ENCODE results near the gene ZBTB7C.

ZBTB7C gene

GRCh38 chr18:48170651-48171050 is 238.5 kb downstream of the ZBTB7C start:
- no peak for ATAC-seq (replicated peaks)
- peaks cover 7 to 10% of the 10 kb centered on the region in 2 donors for H3K27me3 Mint-ChIP-seq
- no peak for DNase-seq
- peak overlapping the region; percentile 38 for H3K27ac Mint-ChIP-seq
- no peaks in the 10 kb centered on the region for H3K9me3 Mint-ChIP-seq
- H3K4me1 Mint-ChIP-seq: peaks cover 4 to 7% of the 10 kb centered on the region in 2 donors
- H3K4me3 Mint-ChIP-seq: no peak overlapping the region
- H3K36me3 Mint-ChIP-seq: no peaks in the 10 kb centered on the region

GRCh38 chr18:48168861-48169260 is 240.3 kb downstream of the ZBTB7C start:
- ATAC-seq (replicated peaks) (no peak), DNase-seq (no peak)
- Mint-ChIP-seq H3K4me3 (no peak overlapping the region), H3K27ac (no peak overlapping the region), H3K4me1 (peaks cover 6 to 13% of the 10 kb centered on the region in 2 donors), H3K36me3 (no peaks in the 10 kb centered on the region), H3K9me3 (no peaks in the 10 kb centered on the region), H3K27me3 (peaks cover 10 to 15% of the 10 kb centered on the region in 2 donors)

GRCh38 chr18:48167897-48168253 is 241.3 kb downstream of the ZBTB7C start:
- no peak overlapping the region for H3K4me3 Mint-ChIP-seq
- H3K27ac Mint-ChIP-seq: no peak overlapping the region
- DNase-seq (no peak), ATAC-seq (replicated peaks) (no peak)
- no peaks in the 10 kb centered on the region for H3K36me3 Mint-ChIP-seq
- H3K4me1 Mint-ChIP-seq: peaks cover 6 to 13% of the 10 kb centered on the region in 2 donors
- no peaks in the 10 kb centered on the region for H3K9me3 Mint-ChIP-seq
- H3K27me3 Mint-ChIP-seq: peaks cover 14 to 19% of the 10 kb centered on the region in 2 donors

GRCh38 chr18:48166336-48166875 is 242.8 kb downstream of the ZBTB7C start:
- no peaks in the 10 kb centered on the region for H3K36me3 Mint-ChIP-seq
- peaks cover 24 to 29% of the 10 kb centered on the region in 2 donors for H3K27me3 Mint-ChIP-seq
- H3K9me3 Mint-ChIP-seq: no peaks in the 10 kb centered on the region
- no peak for DNase-seq
- no peak for ATAC-seq (replicated peaks)
- no peak overlapping the region for H3K27ac Mint-ChIP-seq
- H3K4me3 Mint-ChIP-seq: no peak overlapping the region
- H3K4me1 Mint-ChIP-seq: peaks cover 7 to 13% of the 10 kb centered on the region in 2 donors

- DNase-seq: no peak
- Mint-ChIP-seq H3K4me3 (no peak overlapping the region), H3K27ac (no peak overlapping the region), H3K27me3 (peaks cover 31 to 35% of the 10 kb centered on the region in 2 donors), H3K4me1 (peaks cover 11 to 13% of the 10 kb centered on the region in 2 donors), H3K36me3 (no peaks in the 10 kb centered on the region), H3K9me3 (no peaks in the 10 kb centered on the region)
- no peak for ATAC-seq (replicated peaks)
Observed at GRCh38 chr18:48165111-48165866, 243.9 kb downstream of the ZBTB7C start.

- Mint-ChIP-seq H3K27ac (no peak overlapping the region), H3K9me3 (no peaks in the 10 kb centered on the region), H3K27me3 (peaks cover 31 to 41% of the 10 kb centered on the region in 2 donors), H3K4me3 (no peak overlapping the region), H3K36me3 (no peaks in the 10 kb centered on the region), H3K4me1 (peaks cover 11 to 13% of the 10 kb centered on the region in 2 donors)
- no peak for ATAC-seq (replicated peaks)
- no peak for DNase-seq
Observed at GRCh38 chr18:48164701-48165100, 244.5 kb downstream of the ZBTB7C start.

GRCh38 chr18:48164116-48164515 is 245.1 kb downstream of the ZBTB7C start:
- no peak overlapping the region for H3K4me3 Mint-ChIP-seq
- DNase-seq (no peak), ATAC-seq (replicated peaks) (no peak)

GRCh38 chr18:48163738-48164115 is 245.5 kb downstream of the ZBTB7C start:
- H3K9me3 Mint-ChIP-seq: no peaks in the 10 kb centered on the region
- H3K4me3 Mint-ChIP-seq: no peak overlapping the region
- no peak for ATAC-seq (replicated peaks)
- peaks cover 31 to 48% of the 10 kb centered on the region in 2 donors for H3K27me3 Mint-ChIP-seq
- DNase-seq: no peak
- peaks cover 11 to 13% of the 10 kb centered on the region in 2 donors for H3K4me1 Mint-ChIP-seq
- no peak overlapping the region for H3K27ac Mint-ChIP-seq
- H3K36me3 Mint-ChIP-seq: no peaks in the 10 kb centered on the region

More at GRCh38 chr18:48164116-48164515, 245.1 kb downstream of the ZBTB7C start:
- Mint-ChIP-seq H3K9me3 (no peaks in the 10 kb centered on the region), H3K27me3 (peaks cover 31 to 47% of the 10 kb centered on the region in 2 donors), H3K27ac (no peak overlapping the region), H3K4me1 (peaks cover 11 to 13% of the 10 kb centered on the region in 2 donors), H3K36me3 (no peaks in the 10 kb centered on the region)

- peaks cover 11 to 13% of the 10 kb centered on the region in 2 donors for H3K4me1 Mint-ChIP-seq
- H3K27ac Mint-ChIP-seq: no peak overlapping the region
- no peaks in the 10 kb centered on the region for H3K36me3 Mint-ChIP-seq
- DNase-seq (no peak), ATAC-seq (replicated peaks) (no peak)
- no peaks in the 10 kb centered on the region for H3K9me3 Mint-ChIP-seq
- peaks cover 37 to 54% of the 10 kb centered on the region in 2 donors for H3K27me3 Mint-ChIP-seq
- H3K4me3 Mint-ChIP-seq: no peak overlapping the region
Observed at GRCh38 chr18:48162956-48163737, 246.0 kb downstream of the ZBTB7C start.

- Mint-ChIP-seq H3K36me3 (no peaks in the 10 kb centered on the region), H3K27me3 (peaks cover 43 to 58% of the 10 kb centered on the region in 2 donors), H3K4me3 (peak overlapping the region; percentile 73 to 76), H3K9me3 (no peaks in the 10 kb centered on the region), H3K4me1 (peaks cover 9% of the 10 kb centered on the region in 2 donors), H3K27ac (no peak overlapping the region)
- no peak for DNase-seq
- peak; percentile 61 to 66 for ATAC-seq (replicated peaks)
Observed at GRCh38 chr18:48161911-48162698, 247.1 kb downstream of the ZBTB7C start.

- peak; percentile 92 to 95 for ATAC-seq (replicated peaks)
- Mint-ChIP-seq H3K4me3 (peak overlapping the region; percentile 67 to 76), H3K4me1 (peaks cover 7% of the 10 kb centered on the region in 2 donors), H3K27me3 (peaks cover 50 to 61% of the 10 kb centered on the region in 2 donors), H3K36me3 (no peaks in the 10 kb centered on the region), H3K9me3 (no peaks in the 10 kb centered on the region), H3K27ac (no peak overlapping the region)
- DNase-seq: peak; percentile 8
Observed at GRCh38 chr18:48161191-48161910, 247.8 kb downstream of the ZBTB7C start.

- DNase-seq: no peak
- H3K4me3 Mint-ChIP-seq: peak overlapping the region; percentile 49 to 68
- peaks cover 54 to 67% of the 10 kb centered on the region in 2 donors for H3K27me3 Mint-ChIP-seq
- no peak for ATAC-seq (replicated peaks)
- no peak overlapping the region for H3K27ac Mint-ChIP-seq
- H3K4me1 Mint-ChIP-seq: peaks cover 6 to 7% of the 10 kb centered on the region in 2 donors
- H3K9me3 Mint-ChIP-seq: no peaks in the 10 kb centered on the region
- H3K36me3 Mint-ChIP-seq: no peaks in the 10 kb centered on the region
Observed at GRCh38 chr18:48160622-48161021, 248.6 kb downstream of the ZBTB7C start.

GRCh38 chr18:48159816-48160215 is 249.4 kb downstream of the ZBTB7C start:
- ATAC-seq (replicated peaks) (no peak), DNase-seq (no peak)
- H3K27me3 Mint-ChIP-seq: peaks cover 52 to 67% of the 10 kb centered on the region in 2 donors
- no peaks in the 10 kb centered on the region for H3K9me3 Mint-ChIP-seq
- H3K4me3 Mint-ChIP-seq: no peak overlapping the region
- H3K4me1 Mint-ChIP-seq: peaks cover 0 to 5% of the 10 kb centered on the region in 2 donors
- no peaks in the 10 kb centered on the region for H3K36me3 Mint-ChIP-seq
- no peak overlapping the region for H3K27ac Mint-ChIP-seq

All from stimulated activated naive B cell treated with anti-CD40 and anti-IgM and Interleukin-4, amounts not matched to agents 10 μg/mL and 1 μg/mL and 100 μg/mL, for 72 hours (primary cell).